ENCODE results near the gene DYNLT4. TPM values are rescaled to one million over a fixed set of nuclear protein-coding genes. Genes with fewer than 3 reads are reported as not detected.

Gene DYNLT4
- total RNA-seq, 1 experiment from 2014 or later, result 0.31 TPM

DNA sequence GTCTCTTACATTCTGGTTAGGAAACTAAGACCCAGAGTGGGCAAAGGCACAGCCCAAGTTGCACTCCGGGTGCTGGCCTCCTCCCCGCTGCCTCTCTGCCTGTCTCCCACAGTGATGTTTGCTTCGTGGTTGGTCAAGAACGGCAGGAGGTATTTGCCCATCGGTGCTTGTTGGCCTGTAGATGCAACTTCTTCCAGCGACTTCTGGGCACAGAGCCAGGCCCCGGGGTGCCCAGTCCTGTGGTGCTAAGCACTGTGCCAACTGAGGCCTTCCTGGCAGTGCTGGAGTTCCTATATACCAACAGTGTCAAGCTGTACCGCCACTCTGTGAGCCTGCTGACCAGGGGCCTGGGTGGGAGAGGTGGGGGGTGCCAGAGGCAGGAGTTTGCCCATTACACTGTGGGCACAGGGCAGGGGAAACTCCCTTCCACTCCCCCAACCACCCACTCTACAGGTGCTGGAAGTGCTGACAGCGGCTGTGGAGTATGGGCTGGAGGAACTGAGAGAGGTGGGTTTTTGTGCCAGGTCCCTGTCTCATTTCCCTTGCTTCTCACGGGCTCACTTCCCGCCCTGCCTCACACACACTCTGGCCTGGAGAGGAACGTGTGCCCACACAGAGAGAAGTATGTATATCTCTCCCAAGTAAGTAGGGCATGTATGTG lies 3.1 kb upstream of the DYNLT4 start:
- CTCF ChIA-PET, result interaction anchor here (0.7 to 2.8 kb wide), 7 partner anchors 10 to 191 kb away, joined by 3 to 44 read pairs (median 5); partner anchors contain the start of genes PLK3 and RNU5D-1
- TF ChIP-seq NFE2L1 (CRISPR knock-in tag; IDR thresholded peaks at IDR 0.05) (no peak), NR1H2 (CRISPR knock-in tag; IDR thresholded peaks at IDR 0.05) (no peak), FOXJ3 (CRISPR knock-in tag; IDR thresholded peaks at IDR 0.05; ENCODE audit: borderline replicate concordance) (no peak), ZNF671 (CRISPR knock-in tag; IDR thresholded peaks at IDR 0.05) (no peak), PRRX2 (CRISPR knock-in tag; IDR thresholded peaks at IDR 0.05) (no peak), ZNF263 (CRISPR knock-in tag; IDR thresholded peaks at IDR 0.05; ENCODE audit: low read depth) (no peak), HMGA2 (CRISPR knock-in tag; IDR thresholded peaks at IDR 0.05) (no peak), CREB1 (CRISPR knock-in tag; IDR thresholded peaks at IDR 0.05) (no peak), ZBTB21 (CRISPR knock-in tag; IDR thresholded peaks at IDR 0.05; ENCODE audit: borderline replicate concordance) (no peak)
- TF ChIP-seq, protein P1, sequence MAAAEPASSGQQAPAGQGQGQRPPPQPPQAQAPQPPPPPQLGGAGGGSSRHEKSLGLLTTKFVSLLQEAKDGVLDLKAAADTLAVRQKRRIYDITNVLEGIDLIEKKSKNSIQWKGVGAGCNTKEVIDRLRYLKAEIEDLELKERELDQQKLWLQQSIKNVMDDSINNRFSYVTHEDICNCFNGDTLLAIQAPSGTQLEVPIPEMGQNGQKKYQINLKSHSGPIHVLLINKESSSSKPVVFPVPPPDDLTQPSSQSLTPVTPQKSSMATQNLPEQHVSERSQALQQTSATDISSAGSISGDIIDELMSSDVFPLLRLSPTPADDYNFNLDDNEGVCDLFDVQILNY (CRISPR knock-in tag; IDR thresholded peaks at IDR 0.05), result no peak
- TF ChIP-seq, protein P2, sequence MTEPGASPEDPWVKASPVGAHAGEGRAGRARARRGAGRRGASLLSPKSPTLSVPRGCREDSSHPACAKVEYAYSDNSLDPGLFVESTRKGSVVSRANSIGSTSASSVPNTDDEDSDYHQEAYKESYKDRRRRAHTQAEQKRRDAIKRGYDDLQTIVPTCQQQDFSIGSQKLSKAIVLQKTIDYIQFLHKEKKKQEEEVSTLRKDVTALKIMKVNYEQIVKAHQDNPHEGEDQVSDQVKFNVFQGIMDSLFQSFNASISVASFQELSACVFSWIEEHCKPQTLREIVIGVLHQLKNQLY (CRISPR knock-in tag; IDR thresholded peaks at IDR 0.05), result no peak
- TF ChIP-seq, protein P3, sequence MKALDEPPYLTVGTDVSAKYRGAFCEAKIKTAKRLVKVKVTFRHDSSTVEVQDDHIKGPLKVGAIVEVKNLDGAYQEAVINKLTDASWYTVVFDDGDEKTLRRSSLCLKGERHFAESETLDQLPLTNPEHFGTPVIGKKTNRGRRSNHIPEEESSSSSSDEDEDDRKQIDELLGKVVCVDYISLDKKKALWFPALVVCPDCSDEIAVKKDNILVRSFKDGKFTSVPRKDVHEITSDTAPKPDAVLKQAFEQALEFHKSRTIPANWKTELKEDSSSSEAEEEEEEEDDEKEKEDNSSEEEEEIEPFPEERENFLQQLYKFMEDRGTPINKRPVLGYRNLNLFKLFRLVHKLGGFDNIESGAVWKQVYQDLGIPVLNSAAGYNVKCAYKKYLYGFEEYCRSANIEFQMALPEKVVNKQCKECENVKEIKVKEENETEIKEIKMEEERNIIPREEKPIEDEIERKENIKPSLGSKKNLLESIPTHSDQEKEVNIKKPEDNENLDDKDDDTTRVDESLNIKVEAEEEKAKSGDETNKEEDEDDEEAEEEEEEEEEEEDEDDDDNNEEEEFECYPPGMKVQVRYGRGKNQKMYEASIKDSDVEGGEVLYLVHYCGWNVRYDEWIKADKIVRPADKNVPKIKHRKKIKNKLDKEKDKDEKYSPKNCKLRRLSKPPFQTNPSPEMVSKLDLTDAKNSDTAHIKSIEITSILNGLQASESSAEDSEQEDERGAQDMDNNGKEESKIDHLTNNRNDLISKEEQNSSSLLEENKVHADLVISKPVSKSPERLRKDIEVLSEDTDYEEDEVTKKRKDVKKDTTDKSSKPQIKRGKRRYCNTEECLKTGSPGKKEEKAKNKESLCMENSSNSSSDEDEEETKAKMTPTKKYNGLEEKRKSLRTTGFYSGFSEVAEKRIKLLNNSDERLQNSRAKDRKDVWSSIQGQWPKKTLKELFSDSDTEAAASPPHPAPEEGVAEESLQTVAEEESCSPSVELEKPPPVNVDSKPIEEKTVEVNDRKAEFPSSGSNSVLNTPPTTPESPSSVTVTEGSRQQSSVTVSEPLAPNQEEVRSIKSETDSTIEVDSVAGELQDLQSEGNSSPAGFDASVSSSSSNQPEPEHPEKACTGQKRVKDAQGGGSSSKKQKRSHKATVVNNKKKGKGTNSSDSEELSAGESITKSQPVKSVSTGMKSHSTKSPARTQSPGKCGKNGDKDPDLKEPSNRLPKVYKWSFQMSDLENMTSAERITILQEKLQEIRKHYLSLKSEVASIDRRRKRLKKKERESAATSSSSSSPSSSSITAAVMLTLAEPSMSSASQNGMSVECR (CRISPR knock-in tag; IDR thresholded peaks at IDR 0.05; ENCODE audit: borderline replicate concordance), result no peak
- TF ChIP-seq, protein P4, sequence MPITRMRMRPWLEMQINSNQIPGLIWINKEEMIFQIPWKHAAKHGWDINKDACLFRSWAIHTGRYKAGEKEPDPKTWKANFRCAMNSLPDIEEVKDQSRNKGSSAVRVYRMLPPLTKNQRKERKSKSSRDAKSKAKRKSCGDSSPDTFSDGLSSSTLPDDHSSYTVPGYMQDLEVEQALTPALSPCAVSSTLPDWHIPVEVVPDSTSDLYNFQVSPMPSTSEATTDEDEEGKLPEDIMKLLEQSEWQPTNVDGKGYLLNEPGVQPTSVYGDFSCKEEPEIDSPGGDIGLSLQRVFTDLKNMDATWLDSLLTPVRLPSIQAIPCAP (CRISPR knock-in tag; IDR thresholded peaks at IDR 0.05), result no peak
- TF ChIP-seq, protein P5, sequence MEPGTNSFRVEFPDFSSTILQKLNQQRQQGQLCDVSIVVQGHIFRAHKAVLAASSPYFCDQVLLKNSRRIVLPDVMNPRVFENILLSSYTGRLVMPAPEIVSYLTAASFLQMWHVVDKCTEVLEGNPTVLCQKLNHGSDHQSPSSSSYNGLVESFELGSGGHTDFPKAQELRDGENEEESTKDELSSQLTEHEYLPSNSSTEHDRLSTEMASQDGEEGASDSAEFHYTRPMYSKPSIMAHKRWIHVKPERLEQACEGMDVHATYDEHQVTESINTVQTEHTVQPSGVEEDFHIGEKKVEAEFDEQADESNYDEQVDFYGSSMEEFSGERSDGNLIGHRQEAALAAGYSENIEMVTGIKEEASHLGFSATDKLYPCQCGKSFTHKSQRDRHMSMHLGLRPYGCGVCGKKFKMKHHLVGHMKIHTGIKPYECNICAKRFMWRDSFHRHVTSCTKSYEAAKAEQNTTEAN (CRISPR knock-in tag; IDR thresholded peaks at IDR 0.05), result no peak
- H3K9me3 Mint-ChIP-seq, result no peaks in the 10 kb centered on the region
- no peak overlapping the region for H3K27ac Mint-ChIP-seq
- peaks cover 7% of the 10 kb centered on the region for H3K27me3 Mint-ChIP-seq (ENCODE audit: low read depth)
- ATAC-seq, result no peak
- H3K4me1 Mint-ChIP-seq, result peaks cover 38% of the 10 kb centered on the region
- no peak overlapping the region for H3K4me3 Mint-ChIP-seq
- DNase-seq (ENCODE audit: low spot score), result no peak
- POLR2A ChIA-PET, result interaction anchor here (0.7 to 2.6 kb wide), 5 partner anchors 10 to 189 kb away, joined by 3 to 24 read pairs (median 10); partner anchors contain the start of genes PLK3, PTCH2 and RPS8
- peaks cover 6% of the 10 kb centered on the region for H3K36me3 Mint-ChIP-seq

Measured in WTC11 (cell line).